Neutrophil (primary cell): ENCODE results near the gene TNRC6B.
A peak's percentile ranks its signal among the peaks of the same experiment; 100 is the strongest.

ENCODE experiments used
- H3K27ac ChIP-seq: fragments of 200-600 bp; sonication (generic); 2 replicates; pipeline ENCODE4 v1.5.1; 2016; ENCODE audit warnings: mild to moderate bottlenecking, moderate library complexity
- H3K27me3 ChIP-seq: fragments of 200-600 bp; sonication (generic); 2 replicates; pipeline ENCODE4 v1.6.0; 2016; ENCODE audit warnings: mild to moderate bottlenecking
- H3K36me3 ChIP-seq: fragments of 200-600 bp; sonication (generic); 2 replicates; pipeline ENCODE4 v1.5.1; 2017
- H3K4me1 ChIP-seq, 2 experiments: fragments of 200-600 bp in 1 of 2; sonication (generic) in 1 of 2; 1 replicate in 1 of 2; 2 replicates in 1 of 2; pipeline versions ENCODE4 v1.5.1 to v1.6.1; 2013 to 2016; ENCODE audit warnings: low read depth in 1 of 2, low read length in 1 of 2, mild to moderate bottlenecking in 1 of 2, moderate library complexity in 1 of 2; ENCODE audit not compliant: control insufficient read depth in 1 of 2, insufficient read depth in 1 of 2
- H3K4me3 ChIP-seq, 2 experiments: fragments of 200-600 bp in 1 of 2; sonication (generic) in 1 of 2; 1 replicate in 1 of 2; 2 replicates in 1 of 2; pipeline ENCODE4 v1.5.1; 2013 to 2016; ENCODE audit warnings: low read depth in 1 of 2, low read length in 1 of 2, mild to moderate bottlenecking in 1 of 2, moderate library complexity in 1 of 2
- H3K9me3 ChIP-seq: fragments of 200-600 bp; sonication (generic); 2 replicates; pipeline ENCODE4 v1.5.1; 2016
- CTCF ChIP-seq: fragments of 200-600 bp; sonication (generic); IDR thresholded peaks from 2 replicates; pipeline ENCODE4 v1.5.1; 2016; ENCODE audit warnings: antibody characterized with exemption

TNRC6B gene

GRCh38 chr22:40340044-40340443 is 162.3 kb downstream of the TNRC6B start:
- H3K36me3 ChIP-seq: no peaks in the 10 kb centered on the region
- TF ChIP-seq CTCF: no peak
- H3K9me3 ChIP-seq: no peaks in the 10 kb centered on the region
- H3K4me3 ChIP-seq: no peak overlapping the region
- H3K4me1 ChIP-seq: peaks cover 7 to 22% of the 10 kb centered on the region in 2 experiments
- H3K27ac ChIP-seq: no peak overlapping the region
- no peaks in the 10 kb centered on the region for H3K27me3 ChIP-seq

- Histone ChIP-seq H3K9me3 (no peaks in the 10 kb centered on the region), H3K4me3 (no peak overlapping the region), H3K36me3 (no peaks in the 10 kb centered on the region), H3K27ac (no peak overlapping the region), H3K4me1 (peaks cover 16 to 21% of the 10 kb centered on the region in 2 experiments), H3K27me3 (no peaks in the 10 kb centered on the region)
- TF ChIP-seq CTCF: no peak
Observed at GRCh38 chr22:40341604-40342003, 163.9 kb downstream of the TNRC6B start.

- Histone ChIP-seq H3K4me1 (peaks cover 24 to 26% of the 10 kb centered on the region in 2 experiments), H3K4me3 (no peak overlapping the region), H3K27me3 (no peaks in the 10 kb centered on the region), H3K27ac (no peak overlapping the region), H3K36me3 (no peaks in the 10 kb centered on the region), H3K9me3 (no peaks in the 10 kb centered on the region)
- no peak for TF ChIP-seq CTCF
Observed at GRCh38 chr22:40342521-40342920, 164.8 kb downstream of the TNRC6B start.

- Histone ChIP-seq H3K9me3 (no peaks in the 10 kb centered on the region), H3K4me1 (peaks cover 30 to 32% of the 10 kb centered on the region in 2 experiments), H3K36me3 (no peaks in the 10 kb centered on the region), H3K27me3 (no peaks in the 10 kb centered on the region), H3K27ac (peak overlapping the region; percentile 84), H3K4me3 (peak overlapping the region; percentile 73 to 79)
- no peak for TF ChIP-seq CTCF
Observed at GRCh38 chr22:40345271-40345670, 167.5 kb downstream of the TNRC6B start.

- Histone ChIP-seq H3K9me3 (no peaks in the 10 kb centered on the region), H3K4me1 (peaks cover 30 to 32% of the 10 kb centered on the region in 2 experiments), H3K27me3 (no peaks in the 10 kb centered on the region), H3K27ac (peak overlapping the region; percentile 84), H3K4me3 (peak overlapping the region; percentile 73 to 79), H3K36me3 (peaks cover 3% of the 10 kb centered on the region)
- TF ChIP-seq CTCF: no peak
Observed at GRCh38 chr22:40345815-40346184, 168.1 kb downstream of the TNRC6B start.
